PFSK-1 (cell line): ENCODE measurements around the gene MBD2.

Source experiments
- SIN3A ChIP-seq: IDR thresholded peaks from 2 replicates; pipeline ENCODE4 v1.6.1; 2012; ENCODE audit warnings: mild to moderate bottlenecking, low read length, moderate library complexity, borderline replicate concordance; ENCODE audit not compliant: insufficient read depth
- TAF1 ChIP-seq: IDR thresholded peaks from 2 replicates; pipeline ENCODE4 v1.6.1; 2012; ENCODE audit warnings: low read length, control low read depth, borderline replicate concordance; ENCODE audit not compliant: insufficient read depth

- no peak for TF ChIP-seq SIN3A
- no peak for TF ChIP-seq TAF1
Observed at GRCh38 chr18:54191352-54191751, 33.1 kb downstream of the MBD2 start.
